Amygdala (tissue), 56 donors: ENCODE data around the gene HOXA4.

Experiments
- DNase-seq, 56 donors: peaks; one replicate each; lab custom pipeline; 2025; lab: John Stamatoyannopoulos, UW

HOXA4 gene

DNA sequence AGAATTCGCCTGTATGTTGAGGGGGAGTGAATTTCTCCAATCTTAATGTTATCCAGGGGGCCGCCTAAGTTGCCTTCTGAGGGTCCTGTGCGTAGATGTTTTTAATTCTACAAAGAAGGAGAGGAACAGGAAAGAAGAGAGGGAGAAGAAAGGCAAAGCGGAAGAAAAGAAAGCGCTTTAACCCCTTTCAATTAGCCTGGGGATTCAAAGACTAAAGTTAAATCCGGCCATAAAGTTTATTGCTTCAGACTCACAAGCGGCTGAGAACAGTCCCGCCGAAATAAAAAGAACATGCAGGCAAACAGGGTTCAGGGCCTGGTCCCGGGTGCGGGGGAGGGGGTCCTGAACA, 8.4 kb upstream of the HOXA4 start:
- DNase-seq: no peak

DNA sequence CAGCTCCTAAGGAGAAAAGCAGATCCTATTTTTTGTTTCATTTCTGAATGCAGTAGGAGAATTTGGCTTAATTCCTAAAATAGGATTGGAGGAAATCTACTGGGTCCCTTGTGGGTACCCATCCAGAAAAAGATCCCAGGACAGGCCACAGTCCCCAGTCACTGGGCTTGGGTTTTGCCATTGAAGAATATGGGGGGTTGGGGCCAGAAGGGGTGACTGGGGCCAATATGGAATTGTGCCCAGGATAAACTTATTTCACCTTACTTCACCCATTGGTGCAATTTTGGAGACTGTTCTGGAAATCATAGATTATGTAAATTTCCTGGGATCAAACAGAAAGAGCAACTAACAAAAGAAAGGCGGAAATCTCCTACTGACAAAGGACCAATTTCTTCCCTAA, 7.9 kb upstream of the HOXA4 start:
- no peak for DNase-seq

DNA sequence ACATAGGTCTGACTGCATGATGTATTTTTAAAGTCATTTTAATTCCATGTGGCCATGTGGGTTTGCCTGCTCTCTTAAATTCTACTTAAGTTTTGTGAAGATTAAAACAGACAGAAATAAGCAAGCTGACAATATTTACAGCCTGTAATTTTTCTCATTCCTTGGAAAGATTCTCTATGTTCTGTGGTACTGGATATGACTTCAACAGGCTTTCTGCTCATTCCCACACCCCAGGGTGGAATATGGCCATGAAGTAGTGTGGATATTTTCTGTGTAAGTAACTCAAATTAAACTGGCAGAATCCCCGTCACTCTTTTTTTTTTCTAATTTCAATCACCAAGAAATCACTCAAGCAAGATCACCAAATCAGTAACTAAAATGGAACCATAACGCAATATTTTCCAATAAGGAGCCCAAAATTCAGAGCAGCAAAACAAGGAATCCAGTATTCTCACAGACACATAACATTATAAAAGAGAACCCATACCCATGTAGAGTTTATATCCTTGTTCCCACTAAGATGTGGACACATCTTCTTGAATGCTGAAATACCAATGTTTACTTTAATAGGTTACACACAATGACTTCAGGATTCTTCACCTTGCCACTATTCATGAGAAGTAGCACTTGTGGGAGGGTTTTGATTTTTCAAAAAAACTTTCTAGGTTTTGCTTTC, 7.2 kb upstream of the HOXA4 start:
- no peak for DNase-seq

DNA sequence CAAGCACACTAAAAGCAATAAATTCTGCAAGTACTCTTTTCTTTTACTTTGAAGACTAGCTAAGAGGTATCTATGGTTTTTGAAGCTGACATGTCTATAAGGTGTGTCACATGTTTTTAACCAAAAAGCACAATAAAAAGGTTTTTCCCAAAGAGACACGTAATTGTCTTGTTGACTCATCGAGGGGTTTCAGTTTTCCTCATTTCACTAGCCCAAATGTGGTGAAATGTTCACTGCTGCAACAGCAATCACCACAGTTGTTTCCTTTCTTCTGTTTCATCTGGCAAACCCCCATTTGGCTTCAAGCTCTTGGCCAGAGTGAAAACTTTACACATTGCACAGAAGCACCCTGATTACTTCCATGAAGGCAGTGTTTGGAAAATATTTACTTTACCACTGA, 3.8 kb upstream of the HOXA4 start:
- no peak for DNase-seq

DNA sequence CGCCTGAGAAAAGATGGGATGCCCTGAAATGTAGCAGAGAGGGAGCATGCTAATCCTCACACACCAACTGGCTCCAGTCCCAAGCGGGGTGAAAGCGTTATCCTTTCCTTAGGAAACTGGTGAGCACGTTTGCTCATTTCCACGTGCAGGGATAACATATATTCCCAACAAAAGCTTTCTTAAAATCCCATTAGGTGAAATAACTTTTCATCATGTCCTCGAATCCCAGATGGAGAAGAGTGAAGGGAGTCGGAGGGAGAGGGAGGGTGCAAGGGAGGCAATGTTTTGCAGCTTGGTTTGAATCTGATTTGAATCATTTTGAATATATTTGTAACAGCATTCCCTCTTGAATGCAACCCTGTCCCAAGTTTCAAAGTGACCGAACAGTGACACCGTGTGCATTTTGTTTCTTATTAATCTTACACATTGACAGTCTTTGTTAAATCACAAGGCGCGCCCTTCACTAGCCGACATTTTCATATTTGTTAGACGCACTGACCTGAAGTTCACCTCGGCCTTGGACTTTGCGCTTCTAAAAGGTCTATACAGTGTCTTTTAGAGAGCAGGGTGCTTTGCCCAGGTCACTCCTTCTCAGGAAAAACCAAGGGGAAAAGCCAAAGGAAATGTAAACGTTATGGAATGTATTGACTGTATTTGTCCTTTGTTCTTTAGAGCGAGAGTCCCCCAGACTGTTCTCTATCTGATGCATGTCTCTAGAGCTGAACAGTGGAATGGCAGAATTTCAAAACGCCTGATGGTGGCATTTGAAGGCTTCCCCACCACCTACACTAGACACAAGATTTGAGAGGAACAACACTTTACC, 3.1 kb upstream of the HOXA4 start:
- no peak for DNase-seq

DNA sequence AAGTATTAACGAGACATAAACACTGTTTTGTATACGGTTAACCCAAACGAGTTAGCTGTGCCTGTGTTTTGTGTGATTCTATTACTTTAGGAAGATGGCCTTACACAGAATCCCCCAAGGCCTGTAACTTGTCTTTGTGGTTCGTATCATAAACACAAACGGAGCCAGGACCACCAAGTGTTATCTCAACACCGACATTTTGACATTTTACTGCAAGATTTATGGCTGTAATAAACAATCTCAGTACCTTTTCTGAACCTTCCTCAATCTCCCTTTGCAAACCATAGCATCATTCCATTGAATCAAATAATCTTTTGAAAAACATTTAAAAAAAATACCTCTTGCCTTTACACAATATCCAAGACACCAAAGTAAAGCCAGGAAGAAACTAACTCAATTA, 2.4 kb upstream of the HOXA4 start:
- no peak for DNase-seq

DNA sequence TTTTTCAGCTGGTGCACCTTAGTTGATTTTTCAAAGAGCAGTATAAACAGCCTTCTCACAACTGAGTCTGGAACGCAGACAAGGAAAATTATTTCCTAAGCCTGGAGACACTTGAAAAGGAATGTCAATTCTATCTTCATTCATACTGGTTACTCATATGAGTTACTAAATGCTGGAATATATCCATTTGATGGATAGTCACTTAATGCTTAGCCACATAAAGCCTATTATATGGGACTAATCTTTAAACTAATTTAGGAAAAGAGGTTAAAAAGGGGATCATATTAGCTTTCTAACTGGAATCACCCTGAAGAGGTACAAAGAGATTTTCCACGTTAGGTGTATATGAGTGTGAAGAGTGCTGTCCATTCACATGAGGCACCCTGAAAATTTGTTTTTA, 1.7 kb upstream of the HOXA4 start:
- DNase-seq: no peak

DNA sequence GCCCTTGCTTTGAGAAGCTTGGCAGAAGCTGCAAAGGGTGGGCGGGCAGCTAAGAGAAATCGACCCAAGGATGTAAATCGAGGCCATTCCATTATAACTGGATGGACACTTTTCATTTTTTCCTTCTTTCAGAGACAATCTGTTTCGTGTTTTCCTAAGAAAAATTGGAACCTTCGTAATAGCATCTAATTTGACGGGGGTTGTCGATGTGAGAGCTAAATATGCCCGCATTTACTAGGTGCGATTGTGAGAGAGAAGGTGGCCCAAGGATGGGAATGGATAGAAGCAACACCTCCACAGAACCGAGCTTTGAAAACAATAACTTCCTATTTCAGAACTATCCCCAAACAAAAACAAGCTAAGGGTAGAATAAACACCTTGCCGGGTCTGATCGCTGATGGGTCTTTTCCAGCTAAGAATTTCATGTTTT, 848 bp upstream of the HOXA4 start:
- no peak for DNase-seq

DNA sequence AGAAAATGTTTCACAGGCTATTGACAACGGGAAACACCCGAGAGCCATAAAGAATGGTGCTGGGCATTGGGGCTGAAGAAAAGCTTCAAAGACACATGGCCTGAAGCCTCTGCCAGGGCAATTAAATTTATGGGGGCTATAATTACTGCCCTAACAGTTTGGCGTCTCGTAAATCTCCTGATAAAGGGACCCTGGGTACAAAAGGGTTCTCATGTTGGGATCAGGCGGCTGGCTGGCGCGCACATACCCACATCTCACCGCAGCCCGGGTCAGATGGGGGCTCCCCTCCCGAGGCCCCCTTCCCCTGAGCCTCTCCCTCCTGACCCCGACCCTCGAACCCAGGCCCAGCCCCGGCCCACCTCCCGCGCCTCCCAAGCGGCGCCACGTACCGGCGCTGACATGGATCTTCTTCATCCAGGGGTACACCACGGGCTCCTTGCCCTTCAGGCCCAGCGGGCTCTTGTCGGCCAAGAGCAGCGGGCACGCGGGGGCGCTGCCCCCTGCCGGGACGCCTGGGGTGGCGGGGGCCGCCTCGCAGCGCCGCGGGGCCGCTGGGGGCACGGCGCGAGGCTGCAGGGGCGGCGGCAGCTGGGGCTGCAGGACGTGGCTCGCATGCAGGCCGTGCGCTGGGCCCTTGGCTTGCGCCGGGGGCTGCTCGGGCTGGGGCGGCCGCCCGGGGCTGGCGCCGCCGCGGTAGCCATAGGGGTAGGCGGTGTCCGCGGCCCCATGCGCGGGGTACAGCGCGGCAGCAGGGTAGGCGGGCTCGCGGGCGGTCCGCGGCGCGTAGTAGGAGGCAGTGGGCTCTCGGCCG, 623 bp downstream of the HOXA4 start:
- DNase-seq: no peak

DNA sequence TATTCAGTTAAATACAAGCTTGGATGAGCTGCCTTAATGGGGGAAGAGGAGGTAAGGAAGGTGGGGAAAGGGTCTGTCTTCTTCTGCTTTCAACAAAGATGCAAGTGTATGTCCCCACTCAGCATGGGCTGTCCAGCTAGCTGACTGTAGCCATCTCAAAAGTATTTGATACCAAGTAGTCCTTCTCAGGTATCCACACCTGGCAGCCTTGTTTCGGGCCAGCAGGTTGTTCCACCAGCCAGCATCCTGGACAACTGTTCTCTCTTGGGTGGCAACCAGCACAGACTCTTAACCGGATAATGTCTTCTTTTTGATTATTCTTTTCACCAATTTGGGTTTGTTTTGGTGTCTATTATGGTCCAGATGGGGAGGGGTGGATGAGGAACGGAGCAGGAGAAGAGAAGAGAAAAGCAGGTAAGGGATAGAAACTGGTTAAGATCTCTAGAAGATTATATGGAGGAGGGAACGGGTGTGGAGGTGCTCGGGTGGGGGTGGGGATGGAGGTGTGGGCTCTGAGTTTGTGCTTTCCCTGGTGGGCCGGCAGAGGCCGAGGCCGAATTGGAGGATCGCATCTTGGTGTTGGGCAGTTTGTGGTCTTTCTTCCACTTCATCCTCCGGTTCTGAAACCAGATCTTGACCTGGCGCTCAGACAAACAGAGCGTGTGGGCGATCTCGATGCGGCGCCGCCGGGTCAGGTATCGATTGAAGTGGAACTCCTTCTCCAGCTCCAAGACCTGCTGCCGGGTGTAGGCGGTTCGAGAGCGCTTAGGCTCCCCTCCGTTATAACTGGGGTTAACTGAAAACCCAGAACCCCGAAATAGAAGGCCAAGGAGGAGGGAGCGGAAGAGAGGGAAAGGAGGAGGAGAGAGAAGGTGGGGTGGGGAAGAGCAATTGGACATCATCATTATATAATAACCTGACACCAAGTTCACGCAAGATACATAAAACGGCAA, 1.5 kb downstream of the HOXA4 start:
- DNase-seq: no peak

DNA sequence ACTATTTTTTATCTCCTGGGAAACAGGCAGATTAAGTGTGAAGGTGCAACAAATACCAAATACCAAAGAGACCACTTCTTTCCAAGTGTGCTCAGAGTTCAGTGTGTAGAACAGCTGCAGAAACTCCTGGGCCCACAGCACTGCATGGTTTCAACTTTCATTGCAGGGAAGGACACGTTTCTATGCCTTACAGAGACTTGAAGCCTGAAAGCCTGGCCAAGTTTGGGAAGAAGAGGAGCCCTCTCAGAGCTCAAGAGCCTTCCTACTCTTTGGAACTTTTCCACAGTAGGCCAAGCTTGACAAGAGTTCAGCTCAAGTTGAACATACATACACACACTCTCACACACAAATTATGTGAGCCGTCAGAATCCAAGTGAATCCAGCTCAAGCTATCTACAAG, 2.5 kb downstream of the HOXA4 start:
- DNase-seq: no peak

DNA sequence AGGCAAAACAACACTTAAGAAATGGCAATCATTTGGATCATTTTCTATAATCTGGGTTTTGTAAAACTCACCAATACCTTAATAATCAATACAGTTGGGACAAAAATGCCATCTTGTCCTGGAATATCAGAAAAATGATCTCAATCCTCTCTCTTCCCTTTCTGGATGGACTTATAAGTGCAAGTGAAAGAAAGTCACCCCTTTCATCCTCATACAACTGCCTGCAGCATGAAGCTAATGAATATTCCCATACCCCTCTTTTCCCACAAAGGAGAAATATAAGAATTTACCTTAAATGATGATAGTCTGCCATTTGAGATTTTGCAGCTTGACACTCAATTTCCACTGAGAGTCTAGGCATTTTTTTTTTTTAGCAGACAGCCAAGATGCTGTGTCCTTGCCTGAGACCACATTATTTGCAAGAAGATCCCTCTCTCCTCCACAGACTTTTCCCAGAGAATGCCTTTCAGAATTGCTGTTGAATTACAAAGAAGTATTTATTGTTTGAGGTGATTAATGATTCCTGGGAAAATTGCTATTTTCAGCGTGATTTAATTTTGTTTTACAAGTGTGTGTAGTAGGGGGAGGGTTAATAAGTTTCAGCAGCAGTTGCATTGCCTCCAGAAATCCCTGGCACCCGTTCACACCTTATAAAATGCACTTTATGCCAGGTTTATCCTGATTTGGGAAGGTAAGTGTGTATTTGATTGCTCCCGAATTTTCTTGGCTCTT, 3.8 kb downstream of the HOXA4 start:
- no peak for DNase-seq

DNA sequence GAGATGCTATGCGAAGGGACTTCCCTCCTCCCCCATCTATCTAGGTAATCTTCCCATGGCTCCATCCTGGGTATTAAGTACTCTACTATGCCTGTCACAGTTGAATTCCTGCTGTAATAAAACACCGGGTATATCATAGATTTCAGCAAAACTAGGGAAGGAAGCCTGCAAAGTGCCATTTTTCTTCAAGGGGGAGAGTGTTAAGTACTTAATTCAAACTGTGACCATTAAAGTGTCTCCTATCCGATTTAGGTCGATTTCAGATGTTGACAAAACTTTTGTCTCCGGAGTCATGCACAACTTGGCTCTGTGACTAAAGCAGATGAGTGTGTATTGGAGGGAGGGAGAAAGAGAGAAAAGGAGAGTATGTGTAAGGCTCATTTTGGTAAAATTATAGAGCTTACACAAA, 4.6 kb downstream of the HOXA4 start:
- DNase-seq: no peak

DNA sequence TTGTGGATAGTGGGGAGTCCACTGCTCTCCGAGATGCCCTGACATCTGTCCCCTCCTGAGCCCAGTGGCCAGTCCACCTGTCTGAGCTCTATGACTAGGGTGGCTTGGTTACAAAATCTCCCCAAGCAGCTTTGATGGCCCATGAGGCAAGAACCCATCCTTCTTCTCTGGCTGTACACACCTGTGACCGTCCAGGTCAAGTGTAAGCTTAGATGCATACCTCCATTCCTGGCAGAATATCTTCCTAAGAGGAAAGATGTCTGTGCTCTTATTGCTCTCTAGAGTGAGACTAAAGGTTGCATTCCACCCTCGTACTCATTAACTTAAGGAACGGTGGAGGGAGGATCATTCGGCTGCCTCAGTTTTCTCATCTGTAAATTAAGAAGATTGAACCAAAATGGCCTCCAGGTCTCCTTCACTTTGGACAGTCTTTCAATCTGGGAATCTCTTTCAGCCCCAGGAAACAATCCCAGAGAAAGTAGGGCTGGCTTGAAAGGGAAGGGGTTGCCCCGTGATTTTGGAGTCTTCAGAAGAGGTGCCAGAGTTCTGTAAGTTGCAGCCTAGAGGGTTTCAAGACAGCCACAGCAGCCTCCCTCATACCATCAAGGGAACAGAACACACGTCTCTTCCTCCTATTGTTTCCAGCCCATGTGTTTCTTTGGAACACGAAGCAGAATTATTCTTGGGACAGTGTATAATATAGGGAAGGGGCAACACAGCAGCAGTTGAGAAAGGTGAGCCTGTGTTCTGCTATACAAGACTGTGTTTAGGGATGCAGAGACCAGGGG, 5.5 kb downstream of the HOXA4 start:
- DNase-seq: no peak

DNA sequence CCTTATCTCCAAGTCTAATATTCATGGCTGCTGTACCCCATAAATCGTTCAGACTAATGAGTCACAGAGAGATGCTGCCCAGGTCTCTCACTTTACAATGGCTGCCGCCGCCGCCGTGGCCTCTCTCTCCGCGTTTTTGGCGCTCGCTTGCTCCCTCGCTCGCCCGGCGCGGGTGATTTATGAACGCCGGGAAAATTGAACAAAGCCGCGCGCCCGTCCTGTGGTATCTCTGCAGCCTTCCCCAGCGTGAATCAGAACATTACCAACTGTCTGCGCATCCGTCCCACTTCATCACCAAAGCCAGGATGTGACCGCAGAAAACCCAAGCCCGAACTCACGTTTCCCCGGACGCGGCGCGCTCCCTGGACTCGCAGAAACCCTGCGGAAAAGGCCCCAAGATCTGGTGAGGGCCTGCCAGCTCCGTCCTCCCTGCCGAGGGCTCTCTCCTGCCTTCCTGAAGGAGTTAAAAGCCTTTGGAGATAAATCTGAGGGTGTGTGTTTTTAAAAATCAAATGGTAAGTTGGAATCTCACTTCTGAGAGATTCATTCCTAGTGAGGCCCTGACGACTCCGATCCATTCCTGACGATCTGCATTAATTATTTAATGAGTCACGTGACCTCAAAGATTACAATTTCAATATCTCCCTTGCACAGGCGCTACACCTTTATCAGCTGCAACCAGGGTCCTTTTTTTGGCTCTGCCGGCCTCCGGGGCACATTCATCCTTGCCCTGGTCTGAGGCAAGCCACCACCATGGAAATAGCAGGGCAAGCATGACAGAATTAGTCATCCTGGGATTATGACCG, 6.3 kb downstream of the HOXA4 start:
- no peak for DNase-seq

DNA sequence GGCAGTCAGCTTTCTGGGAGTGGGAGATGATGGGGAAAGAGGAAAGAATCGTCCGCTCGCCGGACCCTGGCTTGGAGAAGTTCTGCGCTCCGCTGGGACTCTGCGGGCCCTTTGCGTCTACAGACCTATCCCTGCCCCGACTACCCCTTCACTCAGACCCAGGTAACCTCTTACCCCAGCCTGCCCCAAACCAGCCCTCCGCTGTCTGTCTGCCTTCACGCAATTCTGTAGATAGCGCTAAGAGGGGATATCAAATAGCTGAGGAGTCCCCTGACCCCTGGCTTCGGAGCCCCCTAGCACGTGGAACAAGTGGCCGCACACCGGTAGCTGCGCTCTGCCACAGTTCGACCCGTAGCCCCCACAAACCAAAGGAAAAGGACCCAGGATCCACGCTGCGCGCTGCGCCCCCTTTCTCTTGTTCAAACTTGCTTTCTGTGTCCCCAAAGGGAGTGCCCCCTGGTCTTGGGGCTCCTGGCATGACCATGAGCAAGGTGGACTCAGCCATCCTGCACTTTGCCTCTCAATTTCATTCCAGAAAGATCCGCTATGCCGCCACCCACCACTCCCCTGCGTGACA, 7.0 kb downstream of the HOXA4 start:
- DNase-seq: no peak

DNA sequence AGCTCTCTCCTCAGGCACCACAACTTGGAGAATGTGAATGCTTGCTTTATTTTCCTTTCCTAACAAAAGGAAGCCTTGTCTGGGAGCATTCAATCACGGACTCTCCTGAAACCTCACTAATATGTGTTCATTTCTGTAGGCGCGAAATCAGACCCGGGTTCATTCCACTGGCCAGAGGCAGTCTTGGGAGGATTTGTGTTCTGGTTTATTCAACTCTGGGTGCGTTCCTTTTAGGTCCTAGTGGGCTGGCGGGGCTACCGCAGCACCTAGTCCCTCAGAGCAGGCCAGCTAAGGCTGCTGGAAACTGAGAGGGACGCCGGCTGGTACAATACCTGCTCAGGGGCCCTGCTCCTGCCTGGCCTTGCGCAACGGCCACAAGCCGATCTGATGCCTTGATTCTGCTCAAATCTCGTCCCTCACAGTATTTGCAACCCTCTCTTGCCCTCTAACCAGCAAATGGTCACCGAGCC, 7.5 kb downstream of the HOXA4 start:
- no peak for DNase-seq
